H1 (cell line): ENCODE results near the gene PHF23.

Experiments
- CTCF ChIP-seq, 3 experiments: IDR thresholded peaks; 1 replicate in 2 of 3; 2 replicates in 1 of 3; pipeline versions ENCODE4 v1.5.1 to v1.6.1; 2011; ENCODE audit warnings: low read length in 3 of 3, mild to moderate bottlenecking in 3 of 3, inconsistent platforms in 2 of 3, low read depth in 1 of 3, moderate library complexity in 1 of 3; ENCODE audit not compliant: insufficient read depth in 1 of 3; ENCODE audit errors: control extremely low read depth in 1 of 3
- KDM1A ChIP-seq: fragments of 200-600, 300-600 bp; sonication (generic); IDR thresholded peaks from 2 replicates; pipeline ENCODE4 v1.7.1; 2016; ENCODE audit warnings: mild to moderate bottlenecking, low read length, borderline replicate concordance
- SP2 ChIP-seq: IDR thresholded peaks from 2 replicates; pipeline ENCODE4 v1.6.1; 2012; ENCODE audit warnings: mild to moderate bottlenecking, low read length, inconsistent platforms
- SUZ12 ChIP-seq: fragments of 200-600 bp; sonication (generic); IDR thresholded peaks from 2 replicates; pipeline ENCODE4 v1.6.1; 2012; ENCODE audit warnings: mild to moderate bottlenecking, inconsistent platforms, low read length, moderate library complexity, mixed read lengths
- YY1 ChIP-seq: IDR thresholded peaks from 2 replicates; pipeline ENCODE4 v1.6.1; 2011; ENCODE audit warnings: low read depth, mild to moderate bottlenecking, low read length

GRCh38 chr17:7250695-7251627 lies 11.7 kb upstream of the PHF23 start:
- TF ChIP-seq YY1 (no peak), SP2 (no peak), SUZ12 (no peak), CTCF (IDR thresholded peaks at IDR 0.05; ENCODE audit: control extremely low read depth in 1 of 3, insufficient read depth in 1 of 3, low read depth in 1 of 3, low read length in 3 of 3) (no peak), KDM1A (no peak)
